Heart left ventricle (tissue), 16 donors: ENCODE data around the gene FANCD2OS. TPM values are rescaled to one million over a fixed set of nuclear protein-coding genes. Genes with fewer than 3 reads are reported as not detected.

Experiments used
- ATAC-seq, 4 donors: fragments of 200-7000 bp; cut with Tn5 transposase; one replicate each; pipeline ENCODE4 v1.9.1; 2020 to 2022; ENCODE audit warnings: moderate library complexity in 4 of 4, mild to moderate bottlenecking in 3 of 4, moderate number of reproducible peaks in 1 of 4
- DNase-seq, 5 donors: peaks; one replicate each; pipeline ENCODE4 v3.0.0-alpha.2; 2020
- H3K27ac ChIP-seq, 12 donors: fragments of 200-600 bp; sonication (generic) in 4 of 12; one replicate each; pipeline versions ENCODE4 v1.5.0 to v1.8.0; 2016 to 2022; ENCODE audit warnings: mild to moderate bottlenecking in 2 of 12
- H3K27me3 ChIP-seq, 9 donors: fragments of 200-600 bp; sonication (generic) in 2 of 9; one replicate each; pipeline versions ENCODE4 v1.5.1 to v1.8.0; 2016 to 2022; ENCODE audit warnings: mild to moderate bottlenecking in 3 of 9
- H3K36me3 ChIP-seq, 9 donors: fragments of 200-600 bp; sonication (generic) in 2 of 9; one replicate each; pipeline versions ENCODE4 v1.5.0 to v1.8.0; 2018 to 2022; ENCODE audit warnings: mild to moderate bottlenecking in 2 of 9
- H3K4me1 ChIP-seq, 12 donors: fragments of 200-600 bp; sonication (generic) in 4 of 12; one replicate each; pipeline versions ENCODE4 v1.5.0 to v1.8.0; 2016 to 2022; ENCODE audit warnings: mild to moderate bottlenecking in 3 of 12
- H3K4me3 ChIP-seq, 12 donors: fragments of 200-600 bp; sonication (generic) in 4 of 12; one replicate each; pipeline versions ENCODE4 v1.5.0 to v1.8.0; 2017 to 2022; ENCODE audit warnings: mild to moderate bottlenecking in 9 of 12, moderate library complexity in 4 of 12
- H3K9me3 ChIP-seq, 12 donors: fragments of 200-600 bp; sonication (generic) in 4 of 12; one replicate each; pipeline versions ENCODE4 v1.5.0 to v1.8.0; 2016 to 2022; ENCODE audit warnings: mild to moderate bottlenecking in 1 of 12
- POLR2A ChIP-seq, 2 donors: fragments of 450-650 bp; IDR thresholded peaks; one replicate each; pipeline ENCODE4 v1.6.1; 2017; ENCODE audit warnings: antibody characterized with exemption in 2 of 2, mild to moderate bottlenecking in 2 of 2, moderate library complexity in 2 of 2
- WGBS, 4 donors: extraction: QIAGEN DNeasy Blood & Tissue Kit in 2 of 4; methylation state at CpG; one replicate each; pipeline versions ENCODE4 v1.1.5 to v1.1.7; 2013 to 2018; 5-methylcytosine and 5-hydroxymethylcytosine counted together
- intact Hi-C, 10 donors: fragments of 100-400 bp; cut with DNase I; formaldehyde crosslinking; loops; one replicate each; pipeline versions ENCODE4 v1.11.1 to v1.14.2; 2022
- polyA plus RNA-seq, 2 donors: library from polyadenylated mRNA; stranded (reverse); fragments of 200-250 nt; gene quantifications; one replicate each; pipeline ENCODE4 v1.2.3, GENCODE V29; 2013
- total RNA-seq, 9 donors: library from RNA; depleted of rRNA in 2 of 9; stranded (reverse); fragments of >200 nt in 2 of 9; fragmentation: NEBNext Ultra II Directional in 3 of 9; extraction: Animal tissue kit (Norgen Biotek cat#: 25700) in 3 of 9; gene quantifications; one replicate each; pipeline versions ENCODE4 v1.1.0 to v1.2.4, GENCODE V29; 2016 to 2023
- TF ChIP-seq, protein P1 (sequence below), 12 donors: fragments of 200-600 bp; sonication (generic) in 4 of 12; IDR thresholded peaks; one replicate each; pipeline versions ENCODE4 v1.5.0 to v1.8.0; 2018 to 2022; ENCODE audit warnings: antibody characterized with exemption in 12 of 12, mild to moderate bottlenecking in 5 of 12
- donor health status: ischemic (EF 13 %, LVEDD 7.1; RV severe dilation, severe dysfunction).
- donor health status: healthy with polysubstance abuse.
- donor health status: DM: no; HTN: yes; CAD: no.
- donor health status: DM: no; HTN: no; CAD: no.
- donor health status: ischemic (EF 25% LVEDD 6.9; RV normal size, moderate dysfunction).
- donor health status: ischemic (EF 25% LVEDD 5.7; RV mildly dilated, moderate dysfunction).
- donor health status: healthy.
- donor health status: DM: yes; HTN: yes; CAD: no.
- donor health status: ischemic (EF 35%, LVEDD 5.7; RV mildly dilated, moderate dysfunction).
- donor health status: nonischemic (EF 11% LVEDD 7.7; RV severe dilation, severe dysfunction).
- donor health status: DM: yes; HTN: yes; CAD: no.
- donor health status: PGD.
- donor health status: ischemic (EF 29% LVEDD 5.4; RV normal size, mild dysfunction).
- donor health status: nonischemic (EF 23%, LVEDD 6.1; RV moderate dilation, normal function).

Gene FANCD2OS
- total and polyA plus RNA-seq, 11 donors, result not detected

DNA sequence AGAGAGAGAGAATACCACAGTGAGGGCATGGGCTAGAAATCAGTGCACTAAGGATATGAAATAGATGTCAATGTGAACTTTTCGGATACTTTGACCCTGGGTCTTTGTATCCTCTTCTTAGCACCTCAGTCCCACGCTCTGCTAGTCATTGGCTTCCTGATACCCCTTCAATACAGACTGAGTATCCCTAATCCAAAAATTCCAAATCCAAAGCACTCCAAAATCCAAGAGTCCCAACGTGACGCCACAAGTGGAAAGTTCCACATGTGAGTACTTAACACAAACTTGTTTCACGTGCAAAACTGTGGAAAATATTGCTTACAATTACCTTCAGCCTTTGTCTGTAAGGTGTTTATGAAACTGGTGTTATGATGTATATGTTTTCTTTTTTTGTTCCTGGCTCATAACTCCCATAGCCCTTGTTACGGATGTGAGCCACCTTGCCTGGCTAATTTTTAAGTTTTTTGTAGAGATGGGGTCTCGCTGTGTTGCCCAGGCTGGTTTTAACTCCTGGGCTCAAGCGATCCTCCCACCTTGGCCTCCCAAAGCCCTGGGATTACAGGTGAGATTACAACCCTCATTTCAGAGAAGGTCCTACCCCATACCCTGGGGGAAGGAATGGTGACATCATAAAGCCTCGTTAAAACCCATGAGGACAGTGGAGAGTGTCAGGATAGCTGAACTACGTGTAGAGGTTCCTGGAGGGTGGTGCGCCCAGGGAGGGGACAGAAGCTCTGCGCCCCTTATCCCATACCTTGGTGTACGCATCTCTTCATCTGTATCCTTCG lies 46.5 kb upstream of the FANCD2OS start:
- intact Hi-C loops, result no loop called here
- no peaks in the 10 kb centered on the region for H3K27me3 ChIP-seq
- WGBS, 4 donors, result 88 to 92% (median 90%) methylated on average over 14 of the region's 14 CpGs
- H3K4me3 ChIP-seq, result no peak overlapping the region
- H3K27ac ChIP-seq, result no peak overlapping the region
- ATAC-seq (peak in 1 of 4 donors; percentile 13), DNase-seq (no peak)
- H3K36me3 ChIP-seq, result peaks cover 0 to 57% (median 49%) of the 10 kb centered on the region in 9 donors
- H3K9me3 ChIP-seq, result no peaks in the 10 kb centered on the region
- H3K4me1 ChIP-seq, result peaks cover 0 to 3% (median 0%) of the 10 kb centered on the region in 12 donors
- no peak for TF ChIP-seq POLR2A (IDR thresholded peaks at IDR 0.05)
- TF ChIP-seq, protein P1, sequence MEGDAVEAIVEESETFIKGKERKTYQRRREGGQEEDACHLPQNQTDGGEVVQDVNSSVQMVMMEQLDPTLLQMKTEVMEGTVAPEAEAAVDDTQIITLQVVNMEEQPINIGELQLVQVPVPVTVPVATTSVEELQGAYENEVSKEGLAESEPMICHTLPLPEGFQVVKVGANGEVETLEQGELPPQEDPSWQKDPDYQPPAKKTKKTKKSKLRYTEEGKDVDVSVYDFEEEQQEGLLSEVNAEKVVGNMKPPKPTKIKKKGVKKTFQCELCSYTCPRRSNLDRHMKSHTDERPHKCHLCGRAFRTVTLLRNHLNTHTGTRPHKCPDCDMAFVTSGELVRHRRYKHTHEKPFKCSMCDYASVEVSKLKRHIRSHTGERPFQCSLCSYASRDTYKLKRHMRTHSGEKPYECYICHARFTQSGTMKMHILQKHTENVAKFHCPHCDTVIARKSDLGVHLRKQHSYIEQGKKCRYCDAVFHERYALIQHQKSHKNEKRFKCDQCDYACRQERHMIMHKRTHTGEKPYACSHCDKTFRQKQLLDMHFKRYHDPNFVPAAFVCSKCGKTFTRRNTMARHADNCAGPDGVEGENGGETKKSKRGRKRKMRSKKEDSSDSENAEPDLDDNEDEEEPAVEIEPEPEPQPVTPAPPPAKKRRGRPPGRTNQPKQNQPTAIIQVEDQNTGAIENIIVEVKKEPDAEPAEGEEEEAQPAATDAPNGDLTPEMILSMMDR (IDR thresholded peaks at IDR 0.05), result no peak

DNA sequence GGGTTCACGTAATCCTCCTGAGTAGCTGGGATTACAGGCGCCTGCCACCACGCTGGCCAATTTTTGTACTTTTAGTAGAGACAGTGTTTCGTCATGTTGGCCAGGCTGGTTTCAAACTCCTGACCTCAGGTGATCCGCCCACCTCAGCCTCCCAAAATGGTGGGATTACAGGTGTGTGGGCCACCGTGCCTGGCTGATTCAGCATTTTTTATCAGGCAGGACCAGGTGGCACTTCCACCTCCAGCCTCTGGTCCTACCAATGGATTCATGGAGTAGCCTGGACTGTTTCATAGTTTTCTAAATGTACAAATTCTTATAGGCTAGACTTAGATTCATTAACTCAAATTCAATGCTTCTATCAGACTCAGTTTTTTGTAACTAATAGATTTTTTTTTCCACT lies 42.9 kb upstream of the FANCD2OS start:
- intact Hi-C loops, result no loop called here
- H3K27ac ChIP-seq, result no peak overlapping the region
- peaks cover 0 to 18% (median 0%) of the 10 kb centered on the region in 12 donors for H3K4me1 ChIP-seq
- no peak for TF ChIP-seq POLR2A (IDR thresholded peaks at IDR 0.05)
- TF ChIP-seq, protein P1 (IDR thresholded peaks at IDR 0.05), result no peak
- no peaks in the 10 kb centered on the region for H3K9me3 ChIP-seq
- ATAC-seq (no peak), DNase-seq (no peak)
- H3K36me3 ChIP-seq, result peaks cover 0 to 89% (median 80%) of the 10 kb centered on the region in 9 donors
- H3K4me3 ChIP-seq, result no peak overlapping the region
- no peaks in the 10 kb centered on the region for H3K27me3 ChIP-seq
- 78 to 87% (median 81%) methylated on average over 6 of the region's 6 CpGs for WGBS, 4 donors

DNA sequence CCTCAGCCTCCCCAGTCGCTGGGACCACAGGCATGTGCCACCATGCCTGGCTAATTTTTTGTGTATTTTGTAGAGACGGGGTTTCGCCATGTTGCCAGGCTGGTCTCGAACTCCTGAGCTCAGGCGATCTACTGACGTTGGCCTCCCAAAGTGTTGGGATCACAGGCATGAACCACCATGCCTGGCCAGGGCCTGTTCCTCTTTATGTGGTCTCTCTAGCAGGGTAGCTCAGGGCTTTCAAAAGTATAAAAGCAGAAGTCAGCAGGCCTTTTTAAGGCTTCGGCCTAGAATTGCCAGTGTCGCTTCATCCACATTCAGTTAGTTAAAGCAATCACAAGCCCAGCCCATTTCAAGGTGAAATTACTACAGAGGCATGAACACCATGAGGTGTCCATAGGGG lies 41.2 kb upstream of the FANCD2OS start:
- Histone ChIP-seq H3K36me3 (peaks cover 0 to 87% (median 72%) of the 10 kb centered on the region in 9 donors), H3K9me3 (no peaks in the 10 kb centered on the region), H3K27me3 (no peaks in the 10 kb centered on the region), H3K4me3 (no peak overlapping the region), H3K4me1 (peaks cover 0 to 36% (median 9%) of the 10 kb centered on the region in 12 donors), H3K27ac (peak overlapping the region in 1 of 12 donors; percentile 58)
- TF ChIP-seq POLR2A (IDR thresholded peaks at IDR 0.05), result no peak
- TF ChIP-seq, protein P1 (IDR thresholded peaks at IDR 0.05), result no peak
- WGBS, 4 donors, result 91 to 94% (median 94%) methylated on average over 8 of the region's 8 CpGs
- peak in 1 of 4 donors; percentile 69 for ATAC-seq
- intact Hi-C loops, result no loop called here
- peak in 1 of 5 donors; percentile 25 for DNase-seq

DNA sequence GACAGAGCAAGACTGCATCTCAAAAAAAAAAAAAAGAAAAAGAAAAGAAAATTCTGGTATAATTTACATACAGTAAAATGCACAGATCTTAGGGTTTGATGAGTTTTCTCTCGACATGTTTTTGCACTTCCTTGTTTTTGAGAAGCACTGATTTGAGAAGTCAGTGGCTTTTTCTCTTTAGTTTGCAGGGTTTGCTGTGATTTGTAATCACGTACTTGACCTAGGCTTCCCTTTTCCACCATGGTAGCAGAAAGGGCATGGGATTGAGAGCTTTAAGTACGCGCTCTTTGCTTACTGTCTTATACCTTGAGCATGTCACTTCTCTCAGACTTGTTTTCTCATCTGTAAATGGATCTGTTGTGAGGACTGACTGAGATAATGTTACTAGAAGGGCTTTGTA lies 37.6 kb upstream of the FANCD2OS start:
- peak overlapping the region in 1 of 12 donors; percentile 67 for H3K27ac ChIP-seq
- H3K4me3 ChIP-seq, result no peak overlapping the region
- WGBS, 4 donors, result 87 to 90% (median 89%) methylated on average over 4 of the region's 4 CpGs
- TF ChIP-seq, protein P1 (IDR thresholded peaks at IDR 0.05), result no peak
- no peak for TF ChIP-seq POLR2A (IDR thresholded peaks at IDR 0.05)
- no peak for ATAC-seq
- peaks cover 0 to 58% (median 25%) of the 10 kb centered on the region in 12 donors for H3K4me1 ChIP-seq
- no peaks in the 10 kb centered on the region for H3K9me3 ChIP-seq
- H3K27me3 ChIP-seq, result no peaks in the 10 kb centered on the region
- no peak for DNase-seq
- H3K36me3 ChIP-seq, result peaks cover 0 to 57% (median 37%) of the 10 kb centered on the region in 9 donors
- intact Hi-C loops, result no loop called here
